K562 (cell line): ENCODE measurements around the gene MRPL52. TPM values are rescaled to one million over a fixed set of nuclear protein-coding genes. Genes with fewer than 3 reads are reported as not detected.

ENCODE experiments used
- ARID3A ChIP-seq: IDR thresholded peaks from 2 replicates; pipeline ENCODE4 v1.6.1; 2012; ENCODE audit warnings: low read depth, low read length, improper control_type of control experiment, borderline replicate concordance
- ARID4B ChIP-seq: sonication (generic); formaldehyde crosslinking; IDR thresholded peaks from 2 replicates; pipeline ENCODE4 v1.8.0; 2022; ENCODE audit warnings: mild to moderate bottlenecking, missing genetic modification reagents
- C11orf30 ChIP-seq: fragments of 450-650 bp; IDR thresholded peaks from 2 replicates; pipeline ENCODE4 v1.6.1; 2016; ENCODE audit warnings: low read depth, mild to moderate bottlenecking
- EZH2 ChIP-seq: IDR thresholded peaks from 2 replicates; pipeline ENCODE4 v1.6.1; 2012; ENCODE audit warnings: low read depth, mild to moderate bottlenecking, inconsistent platforms, low read length, borderline replicate concordance
- JUND ChIP-seq, 2 experiments: IDR thresholded peaks; 2 replicates in 1 of 2; 3 replicates in 1 of 2; pipeline ENCODE4 v1.6.1; 2011; ENCODE audit warnings: borderline replicate concordance in 2 of 2, low read depth in 2 of 2, low read length in 2 of 2, improper control_type of control experiment in 1 of 2, missing biosample characterization in 1 of 2, missing genetic modification characterization in 1 of 2, missing genetic modification reagents in 1 of 2
- MAFF ChIP-seq: IDR thresholded peaks from 2 replicates; pipeline ENCODE4 v1.6.1; 2012; ENCODE audit warnings: low read length, improper control_type of control experiment
- PHF21A ChIP-seq: fragments of 450-650 bp; IDR thresholded peaks from 2 replicates; pipeline ENCODE4 v1.6.1; 2017; ENCODE audit warnings: low read depth, borderline replicate concordance
- PHF8 ChIP-seq: fragments of 200-600 bp; sonication (generic); IDR thresholded peaks from 2 replicates; pipeline ENCODE4 v1.6.1; 2012; ENCODE audit warnings: mixed run types, mild to moderate bottlenecking, inconsistent platforms, low read length, moderate library complexity, borderline replicate concordance
- RBFOX2 ChIP-seq: fragments of 200-400 bp; formaldehyde crosslinking; IDR thresholded peaks from 2 replicates; pipeline ENCODE4 v1.6.1; 2017; ENCODE audit warnings: low read depth, mild to moderate bottlenecking, low read length, moderate library complexity
- RREB1 ChIP-seq: fragments of 250-450 bp; sonication (Bioruptor Pico); IDR thresholded peaks from 2 replicates; pipeline ENCODE4 v1.4.0; 2020
- STAT5B ChIP-seq: fragments of 250-450 bp; sonication (Bioruptor Pico); IDR thresholded peaks from 2 replicates; pipeline ENCODE4 v1.8.0; 2021; ENCODE audit warnings: mild to moderate bottlenecking, inconsistent platforms
- TBL1XR1 ChIP-seq, 2 experiments: IDR thresholded peaks; 2 replicates each; pipeline ENCODE4 v1.6.1; 2012; ENCODE audit warnings: improper control_type of control experiment in 2 of 2, low read length in 2 of 2, mild to moderate bottlenecking in 1 of 2
- ZBED1 ChIP-seq: IDR thresholded peaks from 2 replicates; pipeline ENCODE4 v1.6.1; 2014
- ZNF445 ChIP-seq: fragments of 250-450 bp; sonication (Bioruptor Pico); IDR thresholded peaks from 2 replicates; pipeline ENCODE4 v1.4.0; 2020; ENCODE audit warnings: low read depth, mild to moderate bottlenecking, moderate library complexity
- polyA plus RNA-seq, 8 experiments: library from polyadenylated mRNA; depleted of rRNA in 4 of 8; stranded (reverse) in 5 of 8; unstranded in 3 of 8; fragments of >200 nt; fragmentation: Nextera tagmentation in 2 of 8; fragmentation: Illumina TruSeq in 1 of 8; extraction: Ambion mirVana in 2 of 8; extraction: Trizol in 1 of 8; gene quantifications; 2 replicates each; pipeline versions ENCODE4 v1.2.1 to v1.2.3, GENCODE V29; 2011 to 2014; ENCODE audit warnings: inconsistent platforms in 1 of 8, missing spikeins in 1 of 8
- total RNA-seq, 7 experiments: library from RNA; depleted of rRNA in 6 of 7; stranded (reverse); fragments of >200 nt in 6 of 7; fragmentation: Illumina TruSeq in 2 of 7; extraction: Trizol in 2 of 7; gene quantifications; 2 replicates each; pipeline versions ENCODE4 v1.2.1 to v1.2.3, GENCODE V29; 2011 to 2021; ENCODE audit warnings: low replicate concordance in 1 of 7

MRPL52 gene
- total and polyA plus RNA-seq, 9 of the 15 experiments (the other 6 are each of a cell fraction or from before 2014, with no cell fraction given) = 56.5 to 213 (median 168) TPM

- TF ChIP-seq EZH2 (no peak), STAT5B (CRISPR knock-in tag) (no peak), MAFF (peak; percentile 8; the same call in 1 of the 2 replicates), ARID4B (CRISPR knock-in tag) (peak; percentile 11), RREB1 (CRISPR knock-in tag) (0 out of 2 replicates have a peak, but pooled peaks have one; percentile 8), ARID3A (peak; percentile 70; the same call in 1 of the 2 replicates), PHF21A (peak; percentile 61; the same call in 1 of the 2 replicates), JUND (IDR thresholded peaks at IDR 0.05; ENCODE audit: borderline replicate concordance, low read depth, low read length) (peak; percentile 70), JUND (tag; IDR thresholded peaks at IDR 0.05; ENCODE audit: borderline replicate concordance, low read depth, low read length) (peak; percentile 18; the same call in 1 of the 3 replicates), RBFOX2 (peak; percentile 66), TBL1XR1 (IDR thresholded peaks at IDR 0.05; ENCODE audit: low read length in 2 of 2) (0 out of 4 replicates have a peak, but pooled peaks of 1 of the 2 experiments have one; percentile 40), C11orf30 (peak; percentile 48; the same call in 1 of the 2 replicates), PHF8 (peak; percentile 3; the same call in 1 of the 2 replicates), ZBED1 (no peak), ZNF445 (CRISPR knock-in tag) (no peak)
Measured at GRCh38 chr14:22872033-22872832, 42.5 kb downstream of the MRPL52 start (continued).
